ENCODE measurements around the gene GRIP1.
"Not testable (repeated sequence)": the region's sequence is repeated elsewhere in the genome, so short reads cannot be mapped to it uniquely, and the experiment has no call there.

Gene GRIP1

DNA sequence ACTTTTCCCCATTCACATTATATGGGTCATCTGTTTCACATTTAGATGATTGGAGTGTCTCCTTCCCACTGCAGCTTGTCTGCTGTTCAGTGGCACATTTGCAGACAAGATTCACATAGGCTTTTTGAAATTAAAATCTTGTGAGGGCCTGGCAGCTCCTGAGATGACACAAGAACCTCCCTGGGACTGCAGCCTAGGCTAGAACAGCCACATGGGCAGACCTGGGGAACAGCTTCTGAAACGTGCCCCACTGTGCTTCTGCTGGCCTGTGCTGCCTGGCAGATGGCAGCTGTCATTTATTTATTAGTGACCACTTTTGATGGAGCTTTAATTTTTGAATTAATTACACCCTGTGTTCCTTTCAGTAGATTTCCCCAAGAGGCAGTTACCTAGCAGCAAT, 137.4 kb downstream of the GRIP1 start:
- DNase-seq (ENCODE audit: low read depth in 4 of 4, low spot score in 1 of 4): no peak

- no peak for DNase-seq (ENCODE audit: low read depth in 4 of 4, low spot score in 1 of 4)
Measured at GRCh38 chr12:66539431-66539830, 139.4 kb downstream of the GRIP1 start.

GRCh38 chr12:66538970-66539369, 139.9 kb downstream of the GRIP1 start:
- DNase-seq (ENCODE audit: low read depth in 4 of 4, low spot score in 1 of 4): no peak

GRCh38 chr12:66537876-66538275, 141.0 kb downstream of the GRIP1 start:
- no peak for DNase-seq (ENCODE audit: low read depth in 4 of 4, low spot score in 1 of 4)

- no peak for DNase-seq (ENCODE audit: low read depth in 4 of 4, low spot score in 1 of 4)
Measured at GRCh38 chr12:66533767-66534166, 145.1 kb downstream of the GRIP1 start.

- no peak for DNase-seq (ENCODE audit: low read depth in 4 of 4, low spot score in 1 of 4)
Measured at GRCh38 chr12:66531766-66532165, 147.1 kb downstream of the GRIP1 start.

GRCh38 chr12:66529934-66530333, 148.9 kb downstream of the GRIP1 start:
- no peak for DNase-seq (ENCODE audit: low read depth in 4 of 4, low spot score in 1 of 4)

GRCh38 chr12:66516561-66516960, 162.3 kb downstream of the GRIP1 start:
- DNase-seq (ENCODE audit: low read depth in 4 of 4, low spot score in 1 of 4): no peak

GRCh38 chr12:66516133-66516532, 162.7 kb downstream of the GRIP1 start:
- no peak for DNase-seq (ENCODE audit: low read depth in 4 of 4, low spot score in 1 of 4)

GRCh38 chr12:66514581-66514980, 164.3 kb downstream of the GRIP1 start:
- no peak for DNase-seq (ENCODE audit: low read depth in 4 of 4, low spot score in 1 of 4)

GRCh38 chr12:66508025-66508424, 170.9 kb downstream of the GRIP1 start:
- no peak for DNase-seq (ENCODE audit: low read depth in 4 of 4, low spot score in 1 of 4)

GRCh38 chr12:66503746-66504145, 175.1 kb downstream of the GRIP1 start:
- DNase-seq (ENCODE audit: low read depth in 4 of 4, low spot score in 1 of 4): no peak

GRCh38 chr12:66502911-66503310, 176.0 kb downstream of the GRIP1 start:
- DNase-seq (ENCODE audit: low read depth in 4 of 4, low spot score in 1 of 4): no peak

DNA sequence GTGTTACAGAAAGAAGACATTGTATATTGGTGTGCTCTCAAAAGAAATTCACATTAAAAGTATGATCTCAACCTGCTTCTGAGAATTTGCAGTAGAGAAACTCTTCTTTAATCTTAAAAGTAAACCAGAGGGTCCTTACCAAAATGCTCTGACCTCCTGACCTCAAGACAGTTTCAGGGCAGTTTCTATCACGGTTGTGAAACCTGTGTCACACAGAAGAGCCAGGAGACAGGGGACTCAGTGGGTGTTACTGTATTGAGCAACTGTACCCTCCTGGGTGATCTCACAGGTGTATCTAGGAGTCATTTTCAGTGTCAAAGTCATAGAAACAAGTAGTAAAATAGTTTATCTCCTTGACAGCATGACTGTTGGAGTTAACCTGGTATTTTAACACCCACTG, 178.0 kb downstream of the GRIP1 start:
- DNase-seq (ENCODE audit: low read depth in 4 of 4, low spot score in 1 of 4): no peak

GRCh38 chr12:66500091-66500490, 178.8 kb downstream of the GRIP1 start:
- no peak for DNase-seq (ENCODE audit: low read depth in 4 of 4, low spot score in 1 of 4)

DNA sequence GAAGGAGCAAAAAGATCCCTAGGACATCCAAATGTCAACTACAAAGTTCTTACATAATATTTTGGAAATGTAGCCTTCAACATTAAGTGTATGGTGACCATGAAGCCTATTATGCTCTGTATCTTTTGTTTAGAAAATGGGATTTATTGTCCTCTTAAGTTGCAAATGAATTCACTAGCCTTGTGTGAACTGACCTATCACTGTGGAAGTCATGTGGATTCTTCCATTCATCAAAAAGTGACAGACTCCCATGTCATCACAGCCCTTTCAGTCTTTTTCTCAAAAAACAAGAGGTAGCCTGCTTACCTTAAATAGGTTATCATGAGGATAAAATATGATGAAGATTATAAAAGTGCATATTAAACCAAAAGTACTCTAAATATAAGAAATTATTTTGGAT, 179.9 kb downstream of the GRIP1 start:
- DNase-seq (ENCODE audit: low read depth in 4 of 4, low spot score in 1 of 4): no peak

GRCh38 chr12:66498059-66498458, 180.8 kb downstream of the GRIP1 start:
- not testable (repeated sequence) for DNase-seq (ENCODE audit: low read depth in 4 of 4, low spot score in 1 of 4)

- DNase-seq (ENCODE audit: low read depth in 4 of 4, low spot score in 1 of 4): no peak
Measured at GRCh38 chr12:66497008-66497897, 181.6 kb downstream of the GRIP1 start.

DNA sequence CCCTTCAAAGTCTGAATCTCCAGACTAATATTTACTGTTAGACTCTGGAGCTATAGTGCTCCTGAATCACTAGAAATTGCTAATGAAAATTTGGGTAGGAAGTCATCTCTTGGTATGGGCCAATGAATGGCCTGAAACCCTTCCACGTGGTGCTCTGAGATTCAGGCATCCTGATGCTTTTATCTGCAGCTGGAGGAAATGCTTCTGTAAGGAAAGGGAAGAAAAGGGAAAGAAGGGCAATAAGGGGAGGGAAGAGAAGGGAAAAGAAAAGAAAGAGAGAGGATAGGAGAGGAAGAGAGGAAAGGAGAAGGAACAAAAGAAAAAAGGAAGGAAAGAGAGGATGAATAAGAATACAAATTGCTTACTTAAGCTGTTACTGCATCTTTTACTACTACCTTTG, 182.3 kb downstream of the GRIP1 start:
- DNase-seq (ENCODE audit: low read depth in 4 of 4, low spot score in 1 of 4): no peak

- no peak for DNase-seq (ENCODE audit: low read depth in 4 of 4, low spot score in 1 of 4)
Measured at GRCh38 chr12:66495709-66496108, 183.2 kb downstream of the GRIP1 start.

- no peak for DNase-seq (ENCODE audit: low read depth in 4 of 4, low spot score in 1 of 4)
Measured at GRCh38 chr12:66493819-66494218, 185.1 kb downstream of the GRIP1 start.

GRCh38 chr12:66491853-66492252, 187.0 kb downstream of the GRIP1 start:
- no peak for DNase-seq (ENCODE audit: low read depth in 4 of 4, low spot score in 1 of 4)
